Measurements from ENCODE around the gene UBALD1.

The UBALD1 gene

GRCh38 chr16:4614571-4615383 lies at the start of gene UBALD1:
TSS of gene UBALD1 (minus strand) at chr16:4614888. CDS start at chr16:4614797, 91 bp downstream.
- peak; percentile 51 to 61 for DNase-seq (ENCODE audit: low read depth in 1 of 2, low spot score in 1 of 2)

DNA sequence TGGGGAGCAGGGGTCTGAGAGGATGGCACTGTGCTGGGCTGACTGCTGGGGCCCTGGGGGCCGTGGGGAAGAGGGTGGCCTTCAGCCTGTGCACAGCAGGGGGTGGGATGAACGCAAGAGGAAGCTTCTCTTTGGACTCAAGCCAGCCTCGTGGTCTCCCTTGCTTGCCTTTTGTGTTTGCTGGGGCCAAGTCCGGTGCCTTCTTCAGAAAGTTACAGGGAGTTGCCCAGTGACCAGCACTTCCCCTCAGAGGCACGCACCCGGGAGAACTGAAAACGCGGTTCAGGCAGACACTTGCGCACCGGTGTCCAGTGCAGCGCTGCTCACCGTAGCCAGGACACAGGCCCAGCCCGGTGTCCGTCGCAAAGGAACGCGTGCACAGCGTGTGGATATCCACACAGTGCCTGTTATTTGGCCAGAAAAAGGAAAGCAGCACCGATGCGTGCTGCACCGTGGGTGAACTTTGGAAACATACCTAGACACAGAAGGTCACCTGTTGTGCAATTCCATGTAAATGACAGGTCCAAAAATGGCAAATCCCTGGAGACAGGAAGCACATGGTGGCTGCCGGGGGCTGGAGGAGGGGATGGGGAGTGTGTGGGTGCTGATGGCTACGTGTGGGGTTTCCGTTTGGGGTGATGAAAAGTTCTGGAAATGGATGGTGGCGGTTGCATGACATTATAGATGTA lies 49.2 kb upstream of the UBALD1 start:
- no peak for DNase-seq (ENCODE audit: low read depth in 1 of 2, low spot score in 1 of 2)

- DNase-seq (ENCODE audit: low read depth in 1 of 2, low spot score in 1 of 2): no peak
Observed at GRCh38 chr16:4663465-4663776, 48.7 kb upstream of the UBALD1 start.

GRCh38 chr16:4661661-4662060 lies 47.0 kb upstream of the UBALD1 start:
- no peak for DNase-seq (ENCODE audit: low read depth in 1 of 2, low spot score in 1 of 2)

GRCh38 chr16:4660454-4661007 lies 45.8 kb upstream of the UBALD1 start:
- DNase-seq (ENCODE audit: low read depth in 1 of 2, low spot score in 1 of 2): peak; percentile 39 to 56

DNA sequence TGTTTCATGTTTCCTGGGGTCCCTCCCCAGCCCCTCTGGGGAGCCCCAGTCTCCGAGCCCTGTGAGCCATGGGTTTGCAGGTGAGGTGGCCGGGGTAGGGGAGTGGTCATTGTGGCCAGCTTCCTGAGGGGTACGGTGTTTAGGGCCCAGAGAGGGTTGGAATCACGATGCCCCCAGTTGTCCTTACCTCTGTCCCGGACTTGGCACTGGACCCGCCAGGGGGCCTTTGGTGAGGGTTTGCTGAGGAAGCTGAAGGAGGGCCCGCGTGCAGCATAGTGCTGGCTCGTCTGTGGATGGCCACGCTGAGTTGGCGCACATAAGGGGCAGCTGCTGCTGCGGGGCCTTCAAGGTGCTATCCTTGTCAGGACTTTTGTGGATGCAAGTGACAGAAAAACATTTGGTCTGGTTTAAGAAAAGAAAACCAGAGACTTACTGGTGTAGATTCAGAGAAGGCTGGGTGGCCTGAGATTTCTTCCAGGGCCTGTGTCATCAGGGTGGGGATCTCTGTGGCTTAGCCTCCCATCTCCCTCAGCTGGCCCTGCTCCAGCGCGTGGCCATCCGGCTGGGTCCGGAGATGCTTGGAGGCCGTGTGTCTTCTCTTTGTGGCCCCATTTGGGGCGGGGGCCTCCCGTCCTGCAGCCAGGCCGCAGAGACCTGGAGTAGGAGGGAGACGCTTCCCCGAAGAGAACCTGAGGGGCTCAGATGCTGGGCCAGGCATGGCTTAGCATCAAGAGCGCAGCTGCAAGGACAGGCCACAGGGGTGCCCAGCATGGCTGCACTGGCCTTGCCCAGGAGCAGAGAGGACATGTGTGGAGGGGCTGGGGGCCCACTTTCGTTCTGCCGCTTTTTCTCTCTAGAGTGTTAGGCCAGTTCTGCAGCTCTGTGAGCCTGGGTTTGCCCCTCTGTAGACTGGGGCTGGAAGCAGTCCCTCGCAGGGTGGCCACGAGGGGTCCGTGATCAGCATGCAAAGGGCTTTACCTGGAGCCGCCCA lies 45.0 kb upstream of the UBALD1 start:
- DNase-seq (ENCODE audit: low read depth in 1 of 2, low spot score in 1 of 2): no peak

DNA sequence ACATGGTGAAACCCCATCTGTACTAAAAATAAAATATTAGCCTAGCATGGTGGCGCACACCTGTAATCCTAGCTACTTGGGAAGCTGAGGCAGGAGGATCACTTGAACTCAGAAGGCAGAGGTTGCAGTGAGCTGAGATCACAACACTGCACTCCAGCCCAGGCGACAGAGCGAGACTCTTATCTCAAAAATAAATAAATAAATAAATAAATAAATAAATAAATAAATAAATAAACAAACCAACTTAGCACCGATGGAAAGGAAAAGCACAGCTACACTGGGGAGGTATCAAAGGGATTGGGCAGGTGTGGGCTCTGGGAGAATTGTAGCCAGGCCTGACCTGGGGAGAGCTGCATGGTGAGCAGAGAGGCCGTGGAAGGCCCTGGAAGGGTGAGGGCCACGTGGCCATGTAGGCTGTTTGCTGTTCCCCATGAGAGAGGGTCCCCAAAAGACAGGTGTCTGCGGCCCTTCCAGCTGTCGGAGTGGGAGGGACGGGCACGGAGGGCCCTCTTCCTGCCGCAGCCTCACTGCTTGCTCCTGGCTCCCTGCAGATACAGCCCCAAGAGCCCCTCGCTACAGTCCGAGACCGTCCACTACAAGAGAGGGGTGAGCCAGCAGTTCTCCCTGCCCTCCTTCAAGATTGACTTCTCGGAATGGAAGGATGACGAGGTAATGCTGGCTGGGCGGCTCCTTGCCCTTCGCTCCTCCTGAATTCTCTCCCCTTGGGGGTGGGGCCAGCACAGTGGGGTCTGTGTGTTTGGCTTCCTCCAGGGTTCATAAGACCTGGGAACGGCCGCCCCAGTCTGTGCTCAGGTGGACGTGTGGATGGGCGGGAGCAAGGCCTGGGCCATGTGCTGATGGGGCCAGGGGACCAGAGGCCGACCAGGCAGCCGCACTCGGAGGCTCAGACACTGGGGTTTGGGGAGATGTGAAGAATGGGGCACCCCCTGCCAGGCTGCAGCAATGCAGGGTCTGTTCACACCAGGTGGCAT lies 42.3 kb upstream of the UBALD1 start:
- no peak for DNase-seq (ENCODE audit: low read depth in 1 of 2, low spot score in 1 of 2)

- no peak for DNase-seq (ENCODE audit: low read depth in 1 of 2, low spot score in 1 of 2)
Observed at GRCh38 chr16:4656221-4656620, 41.5 kb upstream of the UBALD1 start.

DNA sequence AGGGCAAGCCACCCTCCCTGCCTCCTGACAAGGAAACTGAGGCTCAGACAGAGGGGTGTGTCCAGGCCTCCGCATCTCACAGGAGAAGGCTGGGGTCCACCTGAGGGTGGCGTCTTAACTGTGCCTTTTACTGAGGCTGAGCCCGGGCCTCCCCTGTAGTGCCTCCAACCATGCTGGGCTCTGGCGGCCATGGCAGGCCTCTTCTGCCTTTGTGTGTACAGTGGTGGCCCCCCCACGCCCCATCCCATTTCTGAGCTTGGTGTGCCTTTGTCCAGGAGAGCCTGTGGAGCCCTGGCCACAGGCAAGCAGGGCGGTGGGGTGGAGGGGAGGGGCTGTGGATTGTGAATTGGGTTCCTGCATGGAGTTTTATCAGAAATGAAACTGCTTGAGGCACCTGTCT lies 41.1 kb upstream of the UBALD1 start:
- no peak for DNase-seq (ENCODE audit: low read depth in 1 of 2, low spot score in 1 of 2)

GRCh38 chr16:4654964-4655590 lies 40.4 kb upstream of the UBALD1 start:
- no peak for DNase-seq (ENCODE audit: low read depth in 1 of 2, low spot score in 1 of 2)

- no peak for DNase-seq (ENCODE audit: low read depth in 1 of 2, low spot score in 1 of 2)
Observed at GRCh38 chr16:4654011-4654963, 39.6 kb upstream of the UBALD1 start.

DNA sequence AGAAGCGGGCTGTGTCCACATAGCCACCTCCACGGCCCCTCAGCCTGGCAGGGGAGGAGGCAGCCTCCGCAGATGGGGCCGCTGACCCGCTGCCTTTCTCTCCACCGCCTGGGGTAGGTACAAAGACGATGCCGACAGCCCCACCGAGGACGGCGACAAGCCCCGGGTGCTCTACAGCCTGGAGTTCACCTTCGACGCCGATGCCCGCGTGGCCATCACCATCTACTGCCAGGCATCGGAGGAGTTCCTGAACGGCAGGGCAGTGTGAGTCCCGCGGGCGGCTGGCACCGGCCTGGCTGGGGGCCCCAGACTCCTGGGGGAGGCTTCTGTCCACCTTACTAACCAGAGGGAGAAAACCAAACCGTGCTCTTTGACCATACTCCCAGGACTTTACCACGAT lies 37.9 kb upstream of the UBALD1 start:
- DNase-seq (ENCODE audit: low read depth in 1 of 2, low spot score in 1 of 2): no peak

- DNase-seq (ENCODE audit: low read depth in 1 of 2, low spot score in 1 of 2): no peak
Observed at GRCh38 chr16:4651827-4652226, 37.1 kb upstream of the UBALD1 start.

- DNase-seq (ENCODE audit: low read depth in 1 of 2, low spot score in 1 of 2): peak; percentile 59 to 72
Observed at GRCh38 chr16:4650443-4651074, 35.9 kb upstream of the UBALD1 start.

DNA sequence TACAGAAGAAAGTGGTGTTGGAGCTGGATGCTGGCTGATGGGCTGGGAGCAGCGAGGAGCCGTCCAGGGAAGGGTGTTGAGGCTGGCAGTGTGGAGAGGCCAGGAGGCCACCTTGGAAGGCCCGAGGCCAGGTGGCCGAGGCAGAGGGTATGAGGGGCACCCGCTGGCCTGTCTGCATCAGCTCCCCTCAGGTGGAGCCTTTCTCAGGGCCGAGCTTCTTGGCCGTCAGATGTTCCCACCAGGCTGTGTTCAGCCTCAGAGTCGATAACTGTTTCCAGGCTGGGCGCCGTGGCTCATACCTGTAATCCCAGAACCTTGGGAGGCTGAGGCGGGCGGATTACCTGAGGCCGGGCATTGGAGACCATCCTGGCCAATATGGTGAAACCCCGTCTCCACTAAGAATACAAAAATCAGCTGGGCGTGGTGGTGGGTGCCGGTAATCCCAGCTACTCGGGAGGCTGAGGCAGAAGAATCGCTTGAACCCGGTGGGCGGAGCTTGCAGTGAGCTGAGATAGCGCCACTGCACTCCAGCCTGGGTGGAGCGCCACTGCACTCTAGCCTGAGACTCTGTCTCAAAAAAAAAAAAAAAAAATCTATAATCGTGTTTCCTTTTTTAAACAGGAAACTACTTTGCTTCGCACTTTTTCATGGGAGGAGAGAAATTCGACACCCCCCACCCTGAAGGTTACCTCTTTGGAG lies 35.2 kb upstream of the UBALD1 start:
- no peak for DNase-seq (ENCODE audit: low read depth in 1 of 2, low spot score in 1 of 2)

GRCh38 chr16:4648917-4649316 lies 34.2 kb upstream of the UBALD1 start:
- no peak for DNase-seq (ENCODE audit: low read depth in 1 of 2, low spot score in 1 of 2)

GRCh38 chr16:4647644-4647980 lies 32.9 kb upstream of the UBALD1 start:
- no peak for DNase-seq (ENCODE audit: low read depth in 1 of 2, low spot score in 1 of 2)
